Effector CD4-positive, alpha-beta T cell (primary cell): ENCODE results near the gene AARS2.
A peak's percentile ranks its signal among the peaks of the same experiment; 100 is the strongest.
"Not testable (repeated sequence)": the region's sequence is repeated elsewhere in the genome, so short reads cannot be mapped to it uniquely, and the experiment has no call there.

Experiments used
- DNase-seq: peaks from one replicate; pipeline ENCODE4 v3.0.0-alpha.2; 2020
- total RNA-seq: gene quantifications from one replicate; lab custom pipeline; 2026; lab: John Stamatoyannopoulos, UW

Gene AARS2
- total RNA-seq = 47.3 reads per million, percentile 67 among the genes with 10 or more reads in this experiment

DNA sequence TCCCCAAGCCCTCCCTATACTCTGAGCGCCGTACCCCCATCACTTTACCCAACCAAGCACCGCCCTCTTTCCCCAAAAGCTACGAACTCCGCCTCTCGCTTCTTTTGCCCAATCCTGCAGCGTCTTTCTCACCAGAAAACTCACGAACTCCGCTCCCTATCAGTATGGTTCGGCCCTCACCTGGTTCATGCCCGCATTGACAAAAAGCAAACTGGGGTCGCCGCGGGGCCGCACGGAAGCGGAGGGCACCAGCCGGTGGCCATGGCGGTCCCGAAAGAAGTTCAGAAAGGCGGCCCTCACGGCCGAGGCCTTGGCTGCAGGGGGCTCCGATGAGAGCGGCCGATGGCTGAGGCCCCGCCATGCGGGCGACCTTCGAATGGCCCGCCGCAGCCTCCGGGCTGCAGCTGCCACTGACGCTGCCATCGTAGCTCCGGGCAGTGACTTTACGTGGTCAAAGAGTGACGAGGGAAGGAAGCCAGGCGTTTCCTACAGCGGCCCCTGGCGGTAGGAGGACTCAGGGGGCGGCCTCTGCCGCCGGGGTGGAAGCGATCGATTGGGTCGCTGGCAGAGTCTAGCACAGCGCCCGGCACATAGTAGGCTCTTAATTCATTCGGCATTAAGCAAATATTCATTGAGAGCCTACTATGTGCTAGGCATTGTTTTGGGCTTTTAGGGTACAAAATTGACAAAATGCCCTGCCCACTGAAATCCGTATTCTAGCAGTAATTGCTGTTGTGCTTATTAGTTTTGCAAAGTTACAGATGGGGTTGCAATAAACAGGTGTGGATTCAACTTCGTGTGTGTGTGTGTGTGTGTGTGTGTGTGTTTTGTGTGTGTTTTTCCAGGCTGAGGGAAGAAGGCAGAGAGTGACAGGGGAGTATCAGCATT, at the start of gene AARS2:
Gene AARS2, minus strand, starts transcription at position 447 of the 888 bp plus-strand sequence. Its CDS starts 24 bp downstream, at position 423.
- DNase-seq = peak; percentile 88

DNA sequence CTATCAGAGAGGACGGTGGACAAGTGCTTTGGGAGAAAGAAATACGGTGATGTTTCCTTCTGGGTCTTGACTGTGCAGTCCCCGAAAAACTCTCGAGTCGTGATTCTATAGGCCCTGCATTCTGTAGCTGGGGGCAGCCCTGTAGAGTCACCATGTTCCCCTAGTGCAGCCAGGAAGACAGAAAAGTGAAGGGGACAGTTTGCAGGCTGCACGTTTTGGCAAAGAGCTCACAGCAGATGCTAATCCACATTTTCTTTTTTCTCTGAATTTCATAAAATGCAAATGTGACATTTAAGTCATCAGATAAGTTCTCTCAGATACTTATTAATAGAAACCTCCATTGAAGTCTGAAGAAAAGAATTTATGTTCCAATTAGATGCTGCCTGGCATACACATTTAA, 48.8 kb upstream of the AARS2 start:
- no peak for DNase-seq

- no peak for DNase-seq
Measured at GRCh38 chr6:44359973-44360372, 46.8 kb upstream of the AARS2 start.

DNA sequence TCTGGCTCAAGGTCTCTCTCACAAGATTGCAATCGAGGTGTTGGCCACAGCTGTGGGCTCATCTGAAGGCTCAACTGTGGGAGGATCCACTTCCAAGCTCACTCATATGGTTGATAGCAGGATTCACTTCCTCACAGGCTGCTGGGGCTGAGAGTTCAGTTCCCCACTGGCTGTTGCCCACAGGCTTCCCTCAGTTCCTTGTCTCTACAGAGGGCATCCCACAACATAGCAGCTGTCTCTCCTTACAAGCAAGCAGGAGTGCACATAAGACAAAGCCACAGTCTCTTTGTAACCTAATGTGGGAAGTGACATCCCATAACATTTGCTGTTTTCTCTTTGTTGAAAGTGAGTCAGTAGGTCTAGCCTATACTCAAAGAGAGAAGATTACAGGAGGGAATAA, 43.3 kb upstream of the AARS2 start:
- no peak for DNase-seq

GRCh38 chr6:44355640-44356039, 42.5 kb upstream of the AARS2 start:
- DNase-seq = no peak

DNA sequence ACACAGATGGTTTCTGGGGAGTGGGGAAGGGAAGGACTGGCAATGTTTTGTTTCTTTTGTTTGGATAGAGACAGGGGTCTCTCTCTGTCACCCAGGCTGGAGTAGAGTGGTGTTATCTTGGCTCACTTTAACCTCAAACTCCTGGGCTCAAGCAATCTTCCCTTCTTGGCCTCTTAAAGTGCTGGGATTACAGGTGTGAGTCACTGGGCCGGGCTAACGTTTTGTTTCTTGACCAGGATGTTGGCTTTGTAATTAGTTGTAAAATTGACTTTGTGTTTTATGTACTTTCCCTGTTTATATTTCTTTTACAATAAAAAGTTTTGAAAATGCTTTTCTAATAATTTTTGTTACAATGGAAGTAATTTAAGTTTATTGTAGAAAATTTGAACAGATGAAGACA, 40.2 kb upstream of the AARS2 start:
- DNase-seq = no peak

- no peak for DNase-seq
Measured at GRCh38 chr6:44352259-44352658, 39.1 kb upstream of the AARS2 start.

GRCh38 chr6:44350650-44350994, 37.5 kb upstream of the AARS2 start:
- not testable (repeated sequence) for DNase-seq

DNA sequence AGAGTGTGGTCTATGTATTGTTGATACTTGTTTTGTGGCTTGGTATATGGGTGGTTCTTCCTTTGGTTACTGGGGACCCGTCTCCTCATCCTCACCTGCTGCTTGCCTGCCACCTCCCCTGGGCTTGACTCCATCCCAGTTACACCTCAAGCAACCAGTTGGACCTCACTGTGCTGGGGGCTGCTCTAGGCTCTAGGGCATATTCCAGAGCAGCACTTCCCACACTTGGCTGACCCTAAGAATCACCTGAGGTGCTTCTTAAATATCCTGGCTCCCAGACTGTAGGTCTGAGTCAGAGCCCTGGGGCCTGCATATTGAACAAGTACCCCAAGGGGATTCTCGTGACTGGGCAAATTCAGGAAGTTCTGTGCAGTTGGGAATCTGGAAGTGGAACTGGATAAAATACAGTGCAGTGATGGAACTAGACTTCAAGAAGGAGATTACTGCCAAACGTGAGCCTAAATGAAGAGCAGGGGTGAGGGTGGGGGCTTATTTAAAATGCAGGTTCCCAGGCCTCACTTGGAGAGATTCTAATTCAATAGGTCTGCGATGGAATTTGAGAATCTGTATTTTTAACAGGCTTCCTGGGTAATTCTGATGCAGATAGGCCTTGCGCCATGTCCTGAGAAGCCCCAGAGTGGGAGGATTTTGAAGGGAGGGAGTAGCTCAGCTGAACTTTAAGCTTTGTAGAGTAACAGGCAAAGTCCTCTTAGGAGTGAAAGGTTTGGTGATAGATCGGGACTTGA, 36.9 kb upstream of the AARS2 start:
- DNase-seq = no peak

GRCh38 chr6:44346818-44347217, 33.7 kb upstream of the AARS2 start:
- DNase-seq = not testable (repeated sequence)

DNA sequence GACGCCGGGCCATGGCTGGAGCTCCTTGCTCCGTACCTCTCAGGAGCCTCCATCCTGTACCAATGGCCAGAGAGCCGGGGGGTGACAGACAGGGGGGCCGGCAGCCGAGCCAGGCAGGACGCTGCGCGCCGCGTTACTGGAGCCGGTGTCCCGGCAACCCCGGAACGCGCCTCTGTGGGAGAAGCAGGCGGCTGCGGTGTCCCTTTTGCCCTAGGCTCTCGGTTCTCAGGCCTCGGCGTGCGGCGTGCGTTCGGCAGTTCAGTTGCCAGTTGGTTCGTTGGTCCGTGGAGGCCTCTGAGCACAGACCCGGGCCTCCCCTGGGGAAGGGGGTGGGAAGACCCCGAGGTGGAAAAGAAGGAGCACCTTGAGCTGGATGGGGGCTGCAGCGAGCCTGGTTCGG, 29.3 kb upstream of the AARS2 start, which contains the start of gene SPATS1:
Gene SPATS1, plus strand, starts transcription at position 162 of the 400 bp plus-strand sequence. CDS start 446 bp downstream, outside the sequence.
- DNase-seq = no peak

DNA sequence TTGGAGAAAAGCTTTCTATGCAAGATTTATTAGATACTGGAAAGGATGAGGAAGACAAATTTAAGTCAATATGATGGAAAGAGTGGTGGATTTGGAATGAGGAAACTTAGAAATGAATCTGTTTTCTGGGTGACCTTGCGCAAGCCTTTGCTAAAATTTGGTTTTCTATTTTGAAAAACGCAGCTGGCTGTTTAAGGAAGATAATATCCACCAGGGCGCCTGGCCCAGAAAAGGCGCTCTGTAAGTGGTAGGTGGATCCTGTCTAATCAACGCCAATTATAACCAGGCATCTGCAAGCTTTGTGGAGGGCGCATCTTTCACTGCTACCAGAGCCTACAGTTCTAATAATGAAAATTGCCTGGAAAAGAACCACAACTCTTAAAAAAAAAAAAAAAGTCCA, 28.9 kb upstream of the AARS2 start:
- no peak for DNase-seq

DNA sequence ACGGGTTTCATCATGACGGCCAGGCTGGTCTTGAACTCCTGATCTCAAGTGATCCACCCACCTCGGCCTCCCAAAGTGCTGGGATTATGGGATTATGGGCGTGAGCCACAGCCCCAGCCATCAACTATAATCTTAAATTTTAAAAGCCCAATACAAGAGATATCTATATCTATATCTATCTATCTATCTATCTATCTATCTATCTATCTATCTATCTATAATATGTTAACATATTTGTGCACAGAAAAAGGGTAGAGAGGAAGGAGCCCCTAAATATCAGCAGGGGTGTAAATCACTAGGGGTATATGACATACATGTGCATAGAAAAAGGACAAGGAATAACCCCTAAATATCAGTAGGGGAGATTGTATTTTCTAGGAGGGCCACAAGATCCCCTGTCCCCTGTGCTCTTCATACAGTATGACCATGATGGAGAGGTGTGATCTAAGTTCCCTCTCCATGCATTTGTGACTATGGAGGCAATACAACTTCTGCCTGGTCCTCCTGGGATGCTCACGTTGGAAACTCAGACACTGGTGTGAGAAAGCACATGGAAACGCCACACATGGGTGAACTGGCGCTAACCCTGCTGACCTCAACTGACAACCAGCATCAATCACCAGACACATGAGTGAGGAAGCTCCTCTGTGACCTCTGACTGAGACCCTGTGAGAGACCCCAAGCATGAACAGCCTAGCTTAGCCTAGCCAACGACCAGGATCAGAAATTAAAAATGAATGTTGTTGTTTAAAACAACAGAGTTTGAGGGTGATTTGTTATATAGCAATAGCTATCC, 28.1 kb upstream of the AARS2 start:
- DNase-seq = no peak

- no peak for DNase-seq
Measured at GRCh38 chr6:44339763-44340625, 26.8 kb upstream of the AARS2 start.

DNA sequence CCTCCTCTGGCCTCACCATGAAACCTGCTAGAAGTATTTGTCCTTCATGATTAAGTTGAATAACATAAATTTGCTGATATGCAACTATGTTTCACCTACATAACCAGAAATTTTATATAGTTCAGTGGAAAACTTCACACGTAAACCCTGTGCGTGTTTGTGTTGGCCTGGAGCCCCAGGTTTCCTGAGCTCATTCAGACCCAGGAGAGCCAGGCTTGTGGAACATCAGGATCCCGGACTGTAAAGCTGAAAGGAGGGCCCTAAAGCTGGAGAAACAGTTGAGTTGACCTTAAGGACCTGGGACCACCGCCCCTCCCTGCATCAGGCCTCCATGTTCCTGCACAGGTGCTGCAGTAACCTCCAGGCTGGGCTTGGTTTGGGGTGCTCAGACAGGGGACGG, 26.2 kb upstream of the AARS2 start:
- DNase-seq = no peak

DNA sequence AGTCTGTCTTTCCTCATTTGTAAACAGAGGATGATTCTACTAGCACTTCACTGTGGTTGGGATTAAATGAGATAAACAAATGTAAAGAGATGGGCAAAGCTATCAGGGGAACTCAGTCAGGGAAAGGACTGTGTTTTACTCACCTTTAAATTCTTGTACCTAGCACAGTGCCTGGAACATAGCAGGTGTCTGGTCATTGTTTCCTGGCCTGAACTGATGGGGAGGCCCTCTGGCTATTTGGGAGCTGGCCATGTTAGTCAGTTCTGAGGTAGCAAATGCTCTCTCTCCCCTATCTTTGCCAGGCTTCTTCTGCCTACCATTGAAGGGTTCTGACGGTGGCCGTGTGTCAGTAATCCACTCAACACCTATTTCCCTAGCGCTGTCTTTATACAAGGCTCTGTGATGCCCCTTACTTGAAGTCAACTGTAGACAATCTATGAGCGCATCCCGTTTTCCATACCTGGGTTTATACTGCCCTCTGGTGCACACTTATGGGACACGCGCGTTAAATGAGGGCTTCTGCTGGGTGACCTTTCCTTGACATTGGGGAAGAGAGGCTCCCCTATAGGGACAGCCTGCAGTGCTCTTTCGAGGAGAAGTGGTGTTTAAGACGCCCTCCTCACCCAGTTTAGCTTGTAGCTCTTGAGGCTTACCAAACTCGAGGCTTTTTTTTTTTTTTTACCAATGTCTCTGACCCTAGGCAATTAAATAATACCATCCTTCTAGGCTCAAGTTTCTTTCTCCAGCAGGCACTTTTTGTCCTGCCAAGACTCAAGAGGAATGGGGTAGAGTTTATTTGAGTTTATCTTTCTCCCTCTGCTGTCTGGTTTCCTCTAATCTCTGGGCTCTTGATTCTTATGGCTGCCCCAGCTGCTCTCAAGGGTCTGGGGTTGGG, 25.3 kb upstream of the AARS2 start:
- DNase-seq = peak; percentile 39

- DNase-seq = no peak
Measured at GRCh38 chr6:44335631-44336030, 22.5 kb upstream of the AARS2 start.

GRCh38 chr6:44333942-44334341, 20.8 kb upstream of the AARS2 start:
- DNase-seq = no peak

- no peak for DNase-seq
Measured at GRCh38 chr6:44333273-44333919, 20.2 kb upstream of the AARS2 start.

GRCh38 chr6:44332585-44332984, 19.4 kb upstream of the AARS2 start:
- no peak for DNase-seq
